Activated B cell treated with CpG ODN at 0.5 μM for 24 hours (primary cell): ENCODE data around the gene RRP1. TPM values are rescaled to one million over a fixed set of nuclear protein-coding genes. Genes with fewer than 3 reads are reported as not detected.

Experiments used
- ATAC-seq: fragments of 200-7000 bp; cut with Tn5 transposase; one replicate; pipeline ENCODE4 v1.10.0; 2021; ENCODE audit warnings: low read depth, mild to moderate bottlenecking, moderate library complexity
- CTCF ChIA-PET: fragments of 350-600 bp; sonication (Branson Sonifier 250); formaldehyde crosslinking; loops from one replicate; lab custom pipeline; 2021; ENCODE audit warnings: antibody characterized with exemption; lab: Charles Lee
- POLR2A ChIA-PET: fragments of 350-600 bp; sonication (Branson Sonifier 250); formaldehyde crosslinking; loops from one replicate; lab custom pipeline; 2021; ENCODE audit warnings: antibody characterized with exemption; lab: Charles Lee
- DNase-seq: peaks from one replicate; pipeline ENCODE4 v3.0.0; 2022
- H3K27ac Mint-ChIP-seq: one replicate; pipeline ENCODE4 v1.8.0; 2020; ENCODE audit warnings: mixed read lengths
- H3K27me3 Mint-ChIP-seq: one replicate; pipeline ENCODE4 v1.8.0; 2021; ENCODE audit warnings: mixed read lengths
- H3K36me3 Mint-ChIP-seq: one replicate; pipeline ENCODE4 v1.8.0; 2021; ENCODE audit warnings: low read depth, mixed read lengths
- H3K4me1 Mint-ChIP-seq: one replicate; pipeline ENCODE4 v1.8.0; 2021; ENCODE audit warnings: mixed read lengths
- H3K4me3 Mint-ChIP-seq: one replicate; pipeline ENCODE4 v1.8.0; 2020; ENCODE audit warnings: mild to moderate bottlenecking, mixed read lengths
- H3K9me3 Mint-ChIP-seq: one replicate; pipeline ENCODE4 v1.8.0; 2020; ENCODE audit warnings: mixed read lengths
- intact Hi-C: fragments of 100-400 bp; cut with micrococcal nuclease; formaldehyde crosslinking; loops from one replicate; pipeline ENCODE4 v1.15.1; 2024
- total RNA-seq: library from RNA; stranded (reverse); gene quantifications from 2 replicates; pipeline ENCODE4 v1.2.3, GENCODE V29; 2022
- TF ChIP-seq, protein P1 (sequence below): fragments of 200-600 bp; IDR thresholded peaks from one replicate; pipeline ENCODE4 v1.8.0; 2022; ENCODE audit warnings: antibody characterized with exemption, mild to moderate bottlenecking

The RRP1 gene
- total RNA-seq, 1 donor from 2014 or later, result 36.8 TPM

GRCh38 chr21:43810505-43811261 lies 21.3 kb downstream of the RRP1 start:
- no peak overlapping the region for H3K27ac Mint-ChIP-seq
- peaks cover 7% of the 10 kb centered on the region for H3K27me3 Mint-ChIP-seq
- CTCF ChIA-PET, result interaction anchor here (0.5 to 4.0 kb wide), 4 partner anchors 75 to 165 kb away, joined by 3 to 34 read pairs (median 7); no protein-coding TSS in a partner anchor
- no peaks in the 10 kb centered on the region for H3K9me3 Mint-ChIP-seq
- peaks cover 3% of the 10 kb centered on the region for H3K36me3 Mint-ChIP-seq
- TF ChIP-seq, protein P1, sequence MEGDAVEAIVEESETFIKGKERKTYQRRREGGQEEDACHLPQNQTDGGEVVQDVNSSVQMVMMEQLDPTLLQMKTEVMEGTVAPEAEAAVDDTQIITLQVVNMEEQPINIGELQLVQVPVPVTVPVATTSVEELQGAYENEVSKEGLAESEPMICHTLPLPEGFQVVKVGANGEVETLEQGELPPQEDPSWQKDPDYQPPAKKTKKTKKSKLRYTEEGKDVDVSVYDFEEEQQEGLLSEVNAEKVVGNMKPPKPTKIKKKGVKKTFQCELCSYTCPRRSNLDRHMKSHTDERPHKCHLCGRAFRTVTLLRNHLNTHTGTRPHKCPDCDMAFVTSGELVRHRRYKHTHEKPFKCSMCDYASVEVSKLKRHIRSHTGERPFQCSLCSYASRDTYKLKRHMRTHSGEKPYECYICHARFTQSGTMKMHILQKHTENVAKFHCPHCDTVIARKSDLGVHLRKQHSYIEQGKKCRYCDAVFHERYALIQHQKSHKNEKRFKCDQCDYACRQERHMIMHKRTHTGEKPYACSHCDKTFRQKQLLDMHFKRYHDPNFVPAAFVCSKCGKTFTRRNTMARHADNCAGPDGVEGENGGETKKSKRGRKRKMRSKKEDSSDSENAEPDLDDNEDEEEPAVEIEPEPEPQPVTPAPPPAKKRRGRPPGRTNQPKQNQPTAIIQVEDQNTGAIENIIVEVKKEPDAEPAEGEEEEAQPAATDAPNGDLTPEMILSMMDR, result peak; percentile 68
- POLR2A ChIA-PET, result interaction anchor here (0.6 kb wide), 1 partner anchor 20 kb away, joined by 3 read pairs; no protein-coding TSS in a partner anchor
- intact Hi-C loops, result loop anchor here (1.0 to 10.0 kb wide), 3 partner anchors 129 to 494 kb away; partner anchors contain the start of gene PFKL
- ATAC-seq (peak; percentile 97), DNase-seq (peak; percentile 88)
- no peak overlapping the region for H3K4me3 Mint-ChIP-seq
- H3K4me1 Mint-ChIP-seq, result peaks cover 28% of the 10 kb centered on the region

DNA sequence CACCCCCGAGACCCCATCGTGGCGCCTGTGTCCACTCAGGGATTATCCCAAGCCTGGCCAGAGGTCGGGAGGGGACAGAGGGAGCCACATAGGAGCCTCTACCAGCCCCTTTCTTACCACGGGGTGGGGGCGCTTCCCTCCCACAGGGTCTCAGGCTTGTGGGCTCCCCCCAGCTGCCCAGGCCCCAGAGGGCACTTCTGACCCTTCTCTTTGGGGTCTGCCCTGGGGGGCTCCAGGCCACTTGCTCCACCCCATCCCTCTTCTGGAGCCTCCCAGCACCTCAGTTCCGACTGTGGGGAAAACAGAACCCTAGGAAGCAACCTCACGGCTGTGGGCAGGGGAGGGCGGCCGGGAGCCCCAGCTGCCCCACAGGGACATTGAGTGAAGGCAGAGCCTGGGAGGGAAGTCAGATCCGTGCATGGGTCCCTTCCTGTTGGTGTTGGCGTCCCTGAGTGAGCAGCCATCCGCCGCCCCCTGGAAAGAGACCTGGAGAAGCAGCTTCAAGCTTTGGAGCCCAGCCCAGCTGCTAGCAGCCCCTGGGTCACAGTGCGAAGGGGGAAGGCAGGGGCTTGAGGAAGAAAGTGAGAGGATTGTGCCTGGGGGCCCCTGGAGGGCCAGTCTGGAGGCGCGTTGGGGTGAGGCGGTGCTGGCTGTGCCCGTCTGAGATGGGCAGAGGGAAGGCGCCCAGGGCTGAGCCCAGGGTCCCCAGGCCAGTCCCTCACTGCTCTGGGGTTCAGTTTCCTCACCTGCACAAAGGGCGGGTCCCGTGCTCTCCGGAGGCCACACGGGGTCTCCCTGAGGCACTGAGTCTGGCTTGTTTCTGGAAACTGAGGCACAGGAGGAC lies 22.1 kb downstream of the RRP1 start:
- ATAC-seq (no peak), DNase-seq (no peak)
- Mint-ChIP-seq H3K4me3 (no peak overlapping the region), H3K4me1 (peaks cover 20% of the 10 kb centered on the region), H3K36me3 (no peaks in the 10 kb centered on the region), H3K27me3 (peaks cover 7% of the 10 kb centered on the region), H3K9me3 (no peaks in the 10 kb centered on the region), H3K27ac (no peak overlapping the region)
- POLR2A ChIA-PET, result no interaction called here
- intact Hi-C loops, result loop anchor here (10.0 kb wide), 1 partner anchor 493 kb away; the partner anchor contains the start of gene PFKL
- CTCF ChIA-PET, result interaction anchor here (1.1 to 4.0 kb wide), 3 partner anchors 82 to 165 kb away, joined by 3 to 34 read pairs (median 9); no protein-coding TSS in a partner anchor
- TF ChIP-seq, protein P1, result no peak

DNA sequence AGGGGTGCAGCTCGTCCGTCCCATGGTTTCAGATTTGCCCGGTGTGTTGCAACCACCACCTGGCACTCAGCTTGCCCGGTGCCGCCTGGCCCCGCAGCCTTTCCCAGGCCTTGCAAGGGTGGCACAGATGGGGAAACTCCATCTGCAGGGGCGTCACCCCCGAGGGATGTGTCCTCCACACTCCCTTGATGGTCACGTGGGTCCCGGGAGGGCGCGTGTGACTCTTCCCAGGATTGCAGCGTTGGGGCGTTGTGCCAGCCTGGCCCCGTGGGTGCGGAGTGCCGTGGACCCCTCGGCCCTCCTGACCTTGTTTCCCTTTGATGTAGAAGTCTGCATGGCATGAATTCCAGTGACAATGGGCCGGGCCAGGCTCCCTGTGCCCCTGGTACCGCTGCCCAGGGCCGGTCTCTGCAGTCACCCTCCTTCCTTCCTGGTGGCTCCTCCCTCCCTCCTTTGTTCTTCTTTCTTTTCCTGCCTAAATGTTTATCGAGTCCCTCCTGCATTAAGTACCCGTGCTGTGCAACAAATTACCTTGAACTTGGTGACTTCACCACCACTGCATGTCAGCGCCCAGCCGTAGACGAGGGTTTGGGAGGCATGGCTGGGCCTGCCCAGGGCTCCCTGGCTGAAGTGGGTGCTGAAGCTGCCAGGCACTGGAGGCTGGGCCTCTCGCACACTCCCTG lies 22.9 kb downstream of the RRP1 start:
- CTCF ChIA-PET, result interaction anchor here (2.0 to 4.0 kb wide), 2 partner anchors 126 to 164 kb away, joined by 9 to 34 read pairs; no protein-coding TSS in a partner anchor
- H3K9me3 Mint-ChIP-seq, result no peaks in the 10 kb centered on the region
- no peaks in the 10 kb centered on the region for H3K36me3 Mint-ChIP-seq
- intact Hi-C loops, result loop anchor here (10.0 kb wide), 1 partner anchor 493 kb away; the partner anchor contains the start of gene PFKL
- no peak overlapping the region for H3K27ac Mint-ChIP-seq
- ATAC-seq (no peak), DNase-seq (no peak)
- TF ChIP-seq, protein P1, result no peak
- peaks cover 13% of the 10 kb centered on the region for H3K4me1 Mint-ChIP-seq
- no peak overlapping the region for H3K4me3 Mint-ChIP-seq
- peaks cover 5% of the 10 kb centered on the region for H3K27me3 Mint-ChIP-seq
- POLR2A ChIA-PET, result no interaction called here

DNA sequence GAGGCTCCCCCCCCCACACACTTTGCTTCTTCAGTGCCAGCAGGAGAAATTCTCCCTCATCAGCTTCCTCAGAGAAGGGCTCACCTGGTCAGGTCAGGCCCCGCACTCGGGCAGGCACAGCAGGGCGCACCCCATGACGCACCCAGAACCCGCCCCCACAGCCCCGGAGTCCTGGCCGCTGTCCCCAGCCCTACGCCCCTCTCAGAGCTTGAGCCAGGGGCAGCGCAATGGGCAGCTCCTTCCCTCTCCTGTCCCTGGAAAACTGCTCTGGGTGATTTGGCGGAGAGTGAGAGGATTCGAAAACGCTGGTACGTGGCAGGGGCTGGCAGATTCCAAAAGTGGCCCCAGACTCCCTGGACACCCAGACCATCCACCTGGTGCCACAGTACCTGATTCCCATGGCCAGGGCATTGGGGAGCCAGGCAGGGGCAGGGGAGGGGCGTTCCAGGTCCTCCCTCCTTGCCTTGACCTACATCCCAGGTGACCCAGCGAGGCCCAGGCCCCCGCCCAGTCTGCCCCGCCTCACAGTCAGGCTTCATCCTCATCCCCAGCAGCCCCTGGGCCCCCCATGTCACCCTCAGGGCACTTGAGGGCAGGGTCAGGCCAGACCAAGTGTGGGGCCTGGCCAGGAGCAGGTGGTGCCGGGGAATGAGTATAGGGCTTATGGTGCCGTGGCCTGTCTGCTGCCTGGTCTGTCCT lies 23.7 kb downstream of the RRP1 start:
- CTCF ChIA-PET, result no interaction called here
- intact Hi-C loops, result loop anchor here (10.0 kb wide), 1 partner anchor 492 kb away; the partner anchor contains the start of gene PFKL
- DNase-seq (no peak), ATAC-seq (no peak)
- H3K9me3 Mint-ChIP-seq, result no peaks in the 10 kb centered on the region
- H3K4me1 Mint-ChIP-seq, result peaks cover 13% of the 10 kb centered on the region
- POLR2A ChIA-PET, result no interaction called here
- TF ChIP-seq, protein P1, result no peak
- H3K27ac Mint-ChIP-seq, result no peak overlapping the region
- H3K4me3 Mint-ChIP-seq, result no peak overlapping the region
- H3K36me3 Mint-ChIP-seq, result no peaks in the 10 kb centered on the region
- peaks cover 5% of the 10 kb centered on the region for H3K27me3 Mint-ChIP-seq
